Measurements from ENCODE around the gene TTC39A.

The TTC39A gene

DNA sequence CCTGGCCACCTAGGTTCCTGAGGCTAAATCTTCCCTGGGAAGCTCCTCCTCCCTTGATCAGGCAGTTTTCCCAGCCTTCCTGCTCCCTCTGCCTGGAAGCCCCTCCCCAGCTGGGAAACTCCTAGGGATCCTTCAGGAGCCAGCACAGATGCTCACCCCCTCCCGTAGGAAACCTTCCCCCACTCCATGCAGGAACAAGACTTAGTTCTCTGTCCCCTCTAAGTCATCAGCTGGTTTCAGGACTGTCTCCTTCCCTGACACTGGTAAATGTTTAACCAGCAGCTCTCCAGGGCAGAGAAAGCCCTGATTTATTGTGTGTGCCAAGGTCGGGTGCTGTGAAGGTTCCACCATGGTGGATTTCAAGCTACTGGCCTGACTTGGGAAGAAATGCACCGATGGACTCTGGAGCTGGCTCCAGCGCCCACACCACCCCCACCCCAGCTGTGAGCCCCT lies 25.0 kb downstream of the TTC39A start:
- H2AFZ ChIP-seq (ENCODE audit: low read length) = no peak overlapping the region
- no peak for TF ChIP-seq EZH2 (IDR thresholded peaks at IDR 0.05; ENCODE audit: borderline replicate concordance, low read length)
- TF ChIP-seq, protein P1, sequence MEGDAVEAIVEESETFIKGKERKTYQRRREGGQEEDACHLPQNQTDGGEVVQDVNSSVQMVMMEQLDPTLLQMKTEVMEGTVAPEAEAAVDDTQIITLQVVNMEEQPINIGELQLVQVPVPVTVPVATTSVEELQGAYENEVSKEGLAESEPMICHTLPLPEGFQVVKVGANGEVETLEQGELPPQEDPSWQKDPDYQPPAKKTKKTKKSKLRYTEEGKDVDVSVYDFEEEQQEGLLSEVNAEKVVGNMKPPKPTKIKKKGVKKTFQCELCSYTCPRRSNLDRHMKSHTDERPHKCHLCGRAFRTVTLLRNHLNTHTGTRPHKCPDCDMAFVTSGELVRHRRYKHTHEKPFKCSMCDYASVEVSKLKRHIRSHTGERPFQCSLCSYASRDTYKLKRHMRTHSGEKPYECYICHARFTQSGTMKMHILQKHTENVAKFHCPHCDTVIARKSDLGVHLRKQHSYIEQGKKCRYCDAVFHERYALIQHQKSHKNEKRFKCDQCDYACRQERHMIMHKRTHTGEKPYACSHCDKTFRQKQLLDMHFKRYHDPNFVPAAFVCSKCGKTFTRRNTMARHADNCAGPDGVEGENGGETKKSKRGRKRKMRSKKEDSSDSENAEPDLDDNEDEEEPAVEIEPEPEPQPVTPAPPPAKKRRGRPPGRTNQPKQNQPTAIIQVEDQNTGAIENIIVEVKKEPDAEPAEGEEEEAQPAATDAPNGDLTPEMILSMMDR (IDR thresholded peaks at IDR 0.05; ENCODE audit: low read length) = no peak
- no peaks in the 10 kb centered on the region for H3K27me3 ChIP-seq (ENCODE audit: insufficient read depth, low read length)
- no peaks in the 10 kb centered on the region for H3K9me2 ChIP-seq (ENCODE audit: low read depth, low read length)
- no peaks in the 10 kb centered on the region for H4K20me1 ChIP-seq (ENCODE audit: insufficient read depth, low read length)
- no peaks in the 10 kb centered on the region for H3K79me2 ChIP-seq (ENCODE audit: insufficient read depth, low read length)
- no peaks in the 10 kb centered on the region for H3F3A ChIP-seq (ENCODE audit: insufficient read depth, low read length)
- no peak overlapping the region for H3K27ac ChIP-seq (ENCODE audit: low read depth, low read length, poor library complexity, severe bottlenecking)
- H3K4me2 ChIP-seq (ENCODE audit: low read length) = no peak overlapping the region
- H3K4me3 ChIP-seq (ENCODE audit: low read depth, low read length, poor library complexity, severe bottlenecking) = no peak overlapping the region
- no peaks in the 10 kb centered on the region for H3K9me3 ChIP-seq (ENCODE audit: low read length)
- no peak overlapping the region for H3K9ac ChIP-seq (ENCODE audit: low read length)
- no peaks in the 10 kb centered on the region for H3K4me1 ChIP-seq (ENCODE audit: insufficient read depth, low read length, severe bottlenecking)
- no peaks in the 10 kb centered on the region for H3K36me3 ChIP-seq (ENCODE audit: insufficient read depth, low read length)

DNA sequence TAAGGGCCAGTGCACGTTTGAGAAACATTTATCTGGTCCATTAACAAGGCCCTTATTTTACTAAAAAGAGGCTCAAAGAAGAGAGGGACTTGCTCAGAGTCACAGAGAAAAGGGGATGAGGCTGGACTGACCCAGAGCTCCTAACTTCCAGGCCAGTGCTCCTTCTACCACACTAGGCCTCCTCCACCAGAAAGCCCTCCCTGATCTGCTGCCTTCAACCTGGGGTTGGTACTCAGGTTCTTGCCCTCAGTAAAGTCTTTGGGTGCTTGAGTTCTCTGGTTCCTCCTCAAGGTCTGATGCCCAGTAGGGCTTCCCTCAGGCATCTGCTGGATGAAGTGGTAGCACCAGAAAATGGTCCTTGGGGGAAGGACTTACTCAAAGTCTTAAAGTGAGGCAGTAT lies 26.0 kb downstream of the TTC39A start:
- TF ChIP-seq EZH2 (IDR thresholded peaks at IDR 0.05; ENCODE audit: borderline replicate concordance, low read length) = no peak
- TF ChIP-seq, protein P1 (IDR thresholded peaks at IDR 0.05; ENCODE audit: low read length) = no peak

DNA sequence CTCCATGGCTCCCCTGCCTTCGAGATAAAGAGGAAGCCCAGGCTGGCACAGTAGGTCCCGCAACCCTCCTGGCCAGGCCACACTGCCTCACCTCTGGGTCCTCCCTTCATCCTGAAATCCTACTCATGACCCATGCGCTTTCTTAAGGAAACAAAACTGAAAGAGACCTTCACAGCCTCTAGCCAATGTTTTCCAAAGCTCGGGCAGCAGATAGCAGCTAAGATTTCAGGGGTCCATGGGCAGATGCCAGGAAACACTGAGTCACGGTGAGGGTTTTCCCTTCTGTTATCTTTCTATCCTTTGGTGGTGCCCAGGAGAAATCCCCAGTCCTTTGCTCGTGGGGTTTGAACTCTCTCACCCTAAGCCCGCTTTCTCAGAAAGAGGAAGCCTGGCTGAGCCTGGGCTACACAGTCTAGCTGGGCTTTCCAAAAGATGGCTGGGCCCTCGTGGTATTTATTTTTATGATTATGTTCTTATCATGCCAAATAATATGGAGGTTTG lies 26.6 kb downstream of the TTC39A start:
- Histone ChIP-seq H2AFZ (ENCODE audit: low read length) (no peak overlapping the region), H3F3A (ENCODE audit: insufficient read depth, low read length) (no peaks in the 10 kb centered on the region), H3K4me3 (ENCODE audit: low read depth, low read length, poor library complexity, severe bottlenecking) (no peak overlapping the region), H3K9me3 (ENCODE audit: low read length) (0 out of 2 replicates have a peak, but pooled peaks cover 2% of the 10 kb centered on the region), H3K36me3 (ENCODE audit: insufficient read depth, low read length) (no peaks in the 10 kb centered on the region), H4K20me1 (ENCODE audit: insufficient read depth, low read length) (no peaks in the 10 kb centered on the region), H3K4me1 (ENCODE audit: insufficient read depth, low read length, severe bottlenecking) (no peaks in the 10 kb centered on the region), H3K27me3 (ENCODE audit: insufficient read depth, low read length) (no peaks in the 10 kb centered on the region; the same call in 1 of the 2 replicates), H3K4me2 (ENCODE audit: low read length) (0 out of 2 replicates have a peak overlapping the region, but pooled peaks have one; percentile 1), H3K79me2 (ENCODE audit: insufficient read depth, low read length) (no peaks in the 10 kb centered on the region), H3K9me2 (ENCODE audit: low read depth, low read length) (no peaks in the 10 kb centered on the region), H3K9ac (ENCODE audit: low read length) (no peak overlapping the region), H3K27ac (ENCODE audit: low read depth, low read length, poor library complexity, severe bottlenecking) (no peak overlapping the region)
- TF ChIP-seq, protein P1 (IDR thresholded peaks at IDR 0.05; ENCODE audit: low read length) = no peak
- no peak for TF ChIP-seq EZH2 (IDR thresholded peaks at IDR 0.05; ENCODE audit: borderline replicate concordance, low read length)

More for the DNA sequence above, 26.0 kb downstream of the TTC39A start:
- Histone ChIP-seq H3K4me3 (ENCODE audit: low read depth, low read length, poor library complexity, severe bottlenecking) (no peak overlapping the region), H3K4me1 (ENCODE audit: insufficient read depth, low read length, severe bottlenecking) (no peaks in the 10 kb centered on the region), H3K27me3 (ENCODE audit: insufficient read depth, low read length) (no peaks in the 10 kb centered on the region), H3K79me2 (ENCODE audit: insufficient read depth, low read length) (no peaks in the 10 kb centered on the region), H3K9me2 (ENCODE audit: low read depth, low read length) (no peaks in the 10 kb centered on the region), H3K4me2 (ENCODE audit: low read length) (no peak overlapping the region), H4K20me1 (ENCODE audit: insufficient read depth, low read length) (no peaks in the 10 kb centered on the region), H3K9me3 (ENCODE audit: low read length) (no peaks in the 10 kb centered on the region), H3K36me3 (ENCODE audit: insufficient read depth, low read length) (no peaks in the 10 kb centered on the region), H2AFZ (ENCODE audit: low read length) (no peak overlapping the region), H3K27ac (ENCODE audit: low read depth, low read length, poor library complexity, severe bottlenecking) (no peak overlapping the region), H3K9ac (ENCODE audit: low read length) (no peak overlapping the region), H3F3A (ENCODE audit: insufficient read depth, low read length) (no peaks in the 10 kb centered on the region)
